Activated naive CD8-positive, alpha-beta T cell treated with anti-CD3 and anti-CD28 coated beads, Interleukin-2, amount 10 ng/mL, durations not matched to agents 7 days and 5 days (primary cell): ENCODE data around the gene SMAD5. TPM values are rescaled to one million over a fixed set of nuclear protein-coding genes. Genes with fewer than 3 reads are reported as not detected.

Experiments
- ATAC-seq: fragments of 150-1000 bp; cut with Tn5 transposase; one replicate; pipeline ENCODE4 v1.10.0; 2021; ENCODE audit warnings: low read depth, moderate library complexity
- POLR2A ChIA-PET: fragments of 350-600 bp; sonication (Branson Sonifier 250); formaldehyde crosslinking; loops from one replicate; lab custom pipeline; 2021; ENCODE audit warnings: antibody characterized with exemption; lab: Charles Lee
- DNase-seq: peaks from one replicate; pipeline ENCODE4 v3.0.0; 2021
- H3K27ac Mint-ChIP-seq: one replicate; pipeline ENCODE4 v1.8.0; 2022; ENCODE audit warnings: mild to moderate bottlenecking, mixed read lengths
- H3K27me3 Mint-ChIP-seq: one replicate; pipeline ENCODE4 v1.8.0; 2022; ENCODE audit warnings: mild to moderate bottlenecking, moderate library complexity, mixed read lengths
- H3K36me3 Mint-ChIP-seq: one replicate; pipeline ENCODE4 v1.8.0; 2021; ENCODE audit warnings: mild to moderate bottlenecking, mixed read lengths
- H3K4me1 Mint-ChIP-seq: one replicate; pipeline ENCODE4 v1.8.0; 2021; ENCODE audit warnings: mixed read lengths
- H3K4me3 Mint-ChIP-seq: one replicate; pipeline ENCODE4 v1.8.0; 2022; ENCODE audit warnings: mild to moderate bottlenecking, moderate library complexity, mixed read lengths
- H3K9me3 Mint-ChIP-seq: one replicate; pipeline ENCODE4 v1.8.0; 2021; ENCODE audit warnings: mixed read lengths
- total RNA-seq, 2 experiments: library from RNA; stranded (reverse); gene quantifications; one replicate each; pipeline ENCODE4 v1.2.3, GENCODE V29; 2021

Gene SMAD5
- total RNA-seq, 2 experiments from 2014 or later: 22.9 to 29.6 TPM

- H3K36me3 Mint-ChIP-seq: no peaks in the 10 kb centered on the region
- H3K27me3 Mint-ChIP-seq: peaks cover 21% of the 10 kb centered on the region
- no peak for ATAC-seq
- POLR2A ChIA-PET: no interaction called here
- DNase-seq: no peak
- H3K4me1 Mint-ChIP-seq: no peaks in the 10 kb centered on the region
- no peak overlapping the region for H3K4me3 Mint-ChIP-seq
- H3K27ac Mint-ChIP-seq: no peak overlapping the region
- no peaks in the 10 kb centered on the region for H3K9me3 Mint-ChIP-seq
Measured at GRCh38 chr5:136104306-136104965, 28.2 kb upstream of the SMAD5 start.

DNA sequence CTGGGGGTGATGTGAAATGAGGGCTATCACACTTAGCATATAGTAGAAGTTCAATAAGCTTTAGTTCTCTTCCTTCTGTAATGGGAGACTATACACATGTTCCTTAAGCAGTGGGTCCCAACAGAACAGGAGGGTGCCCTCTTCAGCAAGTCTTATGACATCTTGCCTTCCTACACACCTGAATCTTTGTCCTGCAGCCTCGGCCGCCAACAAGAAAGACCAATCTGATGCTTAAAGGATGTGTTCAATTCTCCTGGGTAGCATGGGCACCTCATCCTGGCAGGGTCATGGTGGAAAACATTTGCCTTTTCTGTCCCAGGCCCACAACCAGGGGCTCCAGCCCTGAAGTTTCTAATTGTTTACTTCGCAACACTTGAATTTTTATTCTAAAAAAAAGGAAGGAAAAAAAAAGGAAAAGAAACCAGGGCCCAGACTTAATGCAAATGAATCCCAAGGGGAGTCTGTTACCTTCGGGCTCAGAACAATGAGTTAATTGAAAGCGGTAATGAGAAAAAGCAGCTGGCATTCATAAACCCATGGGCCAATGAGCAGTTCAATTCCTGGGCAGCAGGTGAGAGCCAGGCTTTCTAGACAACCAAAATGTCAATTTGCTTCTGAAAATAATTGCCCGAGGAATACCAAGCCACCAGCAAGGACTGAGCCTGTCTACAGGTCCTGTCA is 26.2 kb upstream of the SMAD5 start:
- Mint-ChIP-seq H3K4me1 (no peaks in the 10 kb centered on the region), H3K4me3 (no peak overlapping the region), H3K27ac (no peak overlapping the region), H3K36me3 (no peaks in the 10 kb centered on the region), H3K9me3 (no peaks in the 10 kb centered on the region), H3K27me3 (peaks cover 14% of the 10 kb centered on the region)
- ATAC-seq (no peak), DNase-seq (no peak)
- POLR2A ChIA-PET: no interaction called here

GRCh38 chr5:136108180-136108611 is 24.4 kb upstream of the SMAD5 start:
- ATAC-seq (no peak), DNase-seq (no peak)
- no peaks in the 10 kb centered on the region for H3K36me3 Mint-ChIP-seq
- peaks cover 15% of the 10 kb centered on the region for H3K27me3 Mint-ChIP-seq
- no peak overlapping the region for H3K4me3 Mint-ChIP-seq
- POLR2A ChIA-PET: no interaction called here
- no peak overlapping the region for H3K27ac Mint-ChIP-seq
- H3K9me3 Mint-ChIP-seq: no peaks in the 10 kb centered on the region
- H3K4me1 Mint-ChIP-seq: no peaks in the 10 kb centered on the region

DNA sequence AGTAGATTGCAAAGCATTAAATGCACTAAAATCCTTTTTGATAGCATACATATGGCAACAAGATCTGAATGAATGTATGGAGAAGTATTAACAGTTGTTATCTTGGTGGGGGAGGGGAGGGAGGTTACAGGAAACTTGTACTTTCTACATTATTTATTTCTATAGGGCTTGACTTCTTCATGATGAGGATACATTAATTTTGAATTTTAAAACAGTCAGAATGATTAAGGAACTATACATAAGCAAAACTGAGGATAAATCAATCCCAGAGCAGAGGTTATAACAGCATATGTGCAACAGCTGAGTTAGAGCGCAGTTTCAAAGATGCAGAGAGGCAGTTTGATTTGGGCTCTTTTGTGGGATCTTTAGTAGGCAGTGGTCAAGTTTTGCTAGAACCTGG is 23.9 kb upstream of the SMAD5 start:
- Mint-ChIP-seq H3K36me3 (no peaks in the 10 kb centered on the region), H3K4me1 (no peaks in the 10 kb centered on the region), H3K27me3 (peaks cover 11% of the 10 kb centered on the region), H3K4me3 (no peak overlapping the region), H3K9me3 (no peaks in the 10 kb centered on the region), H3K27ac (no peak overlapping the region)
- DNase-seq (no peak), ATAC-seq (no peak)
- POLR2A ChIA-PET: no interaction called here

- H3K9me3 Mint-ChIP-seq: no peaks in the 10 kb centered on the region
- H3K4me3 Mint-ChIP-seq: no peak overlapping the region
- DNase-seq (no peak), ATAC-seq (no peak)
- POLR2A ChIA-PET: no interaction called here
- H3K27ac Mint-ChIP-seq: no peak overlapping the region
- H3K4me1 Mint-ChIP-seq: no peaks in the 10 kb centered on the region
- peaks cover 11% of the 10 kb centered on the region for H3K27me3 Mint-ChIP-seq
- H3K36me3 Mint-ChIP-seq: no peaks in the 10 kb centered on the region
Measured at GRCh38 chr5:136109453-136110135, 23.1 kb upstream of the SMAD5 start.

DNA sequence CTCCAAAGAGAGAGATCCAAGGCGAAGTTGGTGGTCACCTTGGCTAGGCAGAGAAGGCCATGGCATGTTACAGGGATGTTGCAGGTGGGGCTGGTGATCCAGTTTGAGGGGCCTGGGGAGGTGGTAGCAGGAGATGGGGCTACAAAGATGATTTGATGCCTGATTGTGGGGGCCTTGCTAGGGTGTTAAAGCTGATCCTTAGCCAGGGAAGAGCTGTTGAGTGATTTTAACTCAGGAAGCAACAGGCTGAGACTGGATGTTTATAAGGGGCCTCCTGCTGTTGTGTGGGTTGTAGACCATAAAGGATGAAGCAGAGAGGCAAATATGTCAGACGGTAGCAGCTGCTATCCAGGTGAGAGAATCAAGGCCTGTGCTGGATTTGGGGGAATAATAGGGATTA is 19.0 kb upstream of the SMAD5 start:
- POLR2A ChIA-PET: interaction anchor here (1.5 kb wide), 1 partner anchor 12 kb away, joined by 3 read pairs; no protein-coding TSS in a partner anchor
- no peaks in the 10 kb centered on the region for H3K4me1 Mint-ChIP-seq
- no peaks in the 10 kb centered on the region for H3K36me3 Mint-ChIP-seq
- no peak for DNase-seq
- ATAC-seq: no peak
- no peak overlapping the region for H3K27ac Mint-ChIP-seq
- no peaks in the 10 kb centered on the region for H3K9me3 Mint-ChIP-seq
- peaks cover 17% of the 10 kb centered on the region for H3K27me3 Mint-ChIP-seq
- H3K4me3 Mint-ChIP-seq: no peak overlapping the region

DNA sequence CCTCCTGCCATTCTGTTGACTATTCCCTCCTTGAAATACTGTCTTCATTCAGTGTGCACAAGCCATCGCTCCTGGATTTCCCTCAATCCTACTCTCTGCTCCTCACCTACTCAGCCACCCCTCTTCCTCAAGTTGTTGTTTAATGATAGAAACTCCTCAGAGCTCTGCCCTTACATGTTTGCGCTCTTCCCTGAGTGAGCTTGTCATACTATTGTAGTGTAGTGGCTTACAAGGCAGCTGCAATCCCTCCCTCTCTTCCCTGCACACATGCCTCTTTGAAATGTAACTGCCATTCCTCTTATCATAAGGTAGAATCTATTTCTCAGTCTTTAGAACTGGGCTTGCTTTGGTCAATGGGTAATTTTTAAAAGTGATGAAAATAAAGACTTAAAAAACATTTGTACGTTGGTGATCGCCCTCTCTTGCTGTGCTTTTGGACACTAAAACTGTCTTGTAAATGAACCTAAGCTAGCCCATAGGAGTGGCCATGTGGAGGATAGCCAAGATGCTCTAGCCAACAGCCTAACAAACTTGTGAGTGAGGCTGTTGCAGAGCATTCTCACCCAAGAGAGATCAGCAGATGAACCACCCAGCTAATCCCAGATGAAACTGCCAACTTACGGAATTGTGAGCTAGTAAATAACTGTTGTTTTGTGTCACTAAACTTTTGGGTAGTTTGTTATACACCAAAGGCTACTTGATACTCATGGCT is 18.1 kb upstream of the SMAD5 start:
- Mint-ChIP-seq H3K4me3 (no peak overlapping the region), H3K27ac (no peak overlapping the region), H3K4me1 (no peaks in the 10 kb centered on the region), H3K27me3 (peaks cover 9% of the 10 kb centered on the region), H3K9me3 (no peaks in the 10 kb centered on the region), H3K36me3 (no peaks in the 10 kb centered on the region)
- ATAC-seq (no peak), DNase-seq (no peak)
- POLR2A ChIA-PET: interaction anchor here (1.0 kb wide), 1 partner anchor 18 kb away, joined by 3 read pairs; the partner anchor contains the start of gene SMAD5

GRCh38 chr5:136115183-136115865 is 17.3 kb upstream of the SMAD5 start:
- no peak overlapping the region for H3K27ac Mint-ChIP-seq
- ATAC-seq (no peak), DNase-seq (no peak)
- no peaks in the 10 kb centered on the region for H3K9me3 Mint-ChIP-seq
- peaks cover 8% of the 10 kb centered on the region for H3K27me3 Mint-ChIP-seq
- H3K4me1 Mint-ChIP-seq: no peaks in the 10 kb centered on the region
- POLR2A ChIA-PET: interaction anchor here (1.0 kb wide), 1 partner anchor 17 kb away, joined by 3 read pairs; the partner anchor contains the start of gene SMAD5
- H3K36me3 Mint-ChIP-seq: no peaks in the 10 kb centered on the region
- no peak overlapping the region for H3K4me3 Mint-ChIP-seq

DNA sequence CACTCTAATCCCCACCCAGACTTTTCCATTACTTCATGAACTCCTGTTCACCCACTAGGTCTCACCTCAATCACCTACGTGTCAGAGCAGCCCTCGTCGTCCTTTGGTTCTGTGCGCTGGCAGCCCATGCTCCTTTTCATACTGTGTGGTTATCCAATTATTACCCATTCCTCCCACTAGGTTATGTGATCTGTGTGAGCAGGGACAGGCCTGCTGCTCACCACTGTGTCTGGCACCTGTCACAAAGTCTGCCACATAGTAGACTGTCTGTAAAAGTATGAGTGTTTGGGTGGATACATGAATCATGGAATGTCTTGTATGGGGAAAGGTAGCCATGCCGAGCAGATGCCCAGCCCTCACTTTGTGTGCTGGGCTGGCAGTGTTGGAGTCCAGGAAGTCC is 12.1 kb upstream of the SMAD5 start:
- Mint-ChIP-seq H3K36me3 (no peaks in the 10 kb centered on the region), H3K4me3 (no peak overlapping the region), H3K27ac (no peak overlapping the region), H3K9me3 (no peaks in the 10 kb centered on the region), H3K27me3 (peaks cover 13% of the 10 kb centered on the region), H3K4me1 (no peaks in the 10 kb centered on the region)
- POLR2A ChIA-PET: no interaction called here
- DNase-seq (no peak), ATAC-seq (no peak)

DNA sequence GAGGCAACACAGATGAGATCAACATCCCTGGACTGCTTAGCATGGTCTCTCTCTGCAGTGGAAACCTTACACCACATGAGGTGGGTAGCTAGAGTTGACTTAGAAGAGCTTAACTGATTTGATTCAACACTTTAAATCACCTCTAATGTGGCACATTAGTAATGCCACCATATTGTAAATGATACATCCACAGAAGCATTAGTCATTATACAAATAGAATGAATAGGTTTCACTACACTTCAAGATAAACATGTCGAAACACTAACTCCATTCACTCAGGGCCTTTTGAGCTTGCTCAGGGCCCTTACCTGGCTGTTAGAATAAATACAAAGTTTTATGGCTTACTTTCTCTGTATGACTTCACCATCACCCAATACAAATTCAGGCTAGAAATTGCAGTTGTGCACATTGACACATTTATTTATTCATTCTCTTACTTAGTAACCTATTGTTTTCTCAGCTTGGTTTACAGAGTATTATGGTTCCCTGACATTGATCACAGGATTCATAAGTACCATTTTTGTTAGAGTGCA is 9.3 kb upstream of the SMAD5 start:
- Mint-ChIP-seq H3K4me1 (no peaks in the 10 kb centered on the region), H3K27me3 (peaks cover 23% of the 10 kb centered on the region), H3K36me3 (no peaks in the 10 kb centered on the region), H3K9me3 (no peaks in the 10 kb centered on the region), H3K27ac (no peak overlapping the region), H3K4me3 (no peak overlapping the region)
- DNase-seq (no peak), ATAC-seq (no peak)
- POLR2A ChIA-PET: no interaction called here

DNA sequence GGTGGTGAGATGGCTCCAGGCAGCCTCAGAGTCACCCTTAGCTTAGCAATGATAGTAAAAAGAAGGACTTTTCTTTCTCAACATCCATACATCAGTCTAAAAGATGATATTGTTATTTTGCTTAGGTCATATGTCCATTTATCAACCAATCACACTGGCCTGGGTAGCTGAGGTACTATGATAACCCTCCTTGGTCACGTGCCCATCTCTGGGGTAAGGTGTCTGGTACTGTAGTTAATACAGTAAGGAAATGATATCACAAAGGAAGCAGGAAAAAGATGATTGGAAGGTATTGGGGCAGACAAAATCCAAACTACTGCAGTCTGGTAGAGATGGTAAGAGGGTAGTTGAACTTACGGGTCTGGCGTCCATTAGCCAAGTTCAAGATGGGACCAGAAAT is 5.1 kb upstream of the SMAD5 start:
- H3K27me3 Mint-ChIP-seq: peaks cover 57% of the 10 kb centered on the region
- no peak overlapping the region for H3K27ac Mint-ChIP-seq
- POLR2A ChIA-PET: no interaction called here
- DNase-seq (no peak), ATAC-seq (no peak)
- H3K4me3 Mint-ChIP-seq: no peak overlapping the region
- H3K9me3 Mint-ChIP-seq: no peaks in the 10 kb centered on the region
- H3K4me1 Mint-ChIP-seq: no peaks in the 10 kb centered on the region
- no peaks in the 10 kb centered on the region for H3K36me3 Mint-ChIP-seq

DNA sequence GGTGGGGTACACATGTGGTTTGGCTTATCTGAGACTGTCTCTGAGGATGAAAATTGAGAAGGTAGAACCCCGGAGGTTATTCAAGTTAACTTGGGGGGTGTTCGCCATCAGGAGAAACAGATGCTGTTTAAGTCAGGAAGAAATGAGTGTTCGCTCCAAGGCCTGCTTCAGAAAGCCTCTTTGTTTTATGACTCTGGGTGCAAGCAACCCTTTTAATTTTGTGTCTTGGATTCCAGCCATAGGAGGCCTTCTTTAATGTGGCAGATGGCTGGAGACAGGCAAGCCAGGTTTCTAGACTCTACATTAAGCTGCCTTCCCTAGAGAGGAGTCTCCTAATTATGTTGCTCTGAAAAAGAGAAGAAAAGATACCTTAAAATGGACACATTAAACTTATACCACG is 4.2 kb upstream of the SMAD5 start:
- ATAC-seq (no peak), DNase-seq (no peak)
- H3K27me3 Mint-ChIP-seq: peaks cover 57% of the 10 kb centered on the region
- POLR2A ChIA-PET: no interaction called here
- no peaks in the 10 kb centered on the region for H3K4me1 Mint-ChIP-seq
- H3K27ac Mint-ChIP-seq: no peak overlapping the region
- H3K36me3 Mint-ChIP-seq: no peaks in the 10 kb centered on the region
- H3K4me3 Mint-ChIP-seq: no peak overlapping the region
- no peaks in the 10 kb centered on the region for H3K9me3 Mint-ChIP-seq

GRCh38 chr5:136129445-136129844 is 3.2 kb upstream of the SMAD5 start:
- peaks cover 54% of the 10 kb centered on the region for H3K27me3 Mint-ChIP-seq
- H3K4me3 Mint-ChIP-seq: no peak overlapping the region

More at GRCh38 chr5:136129445-136129844, 3.2 kb upstream of the SMAD5 start:
- H3K36me3 Mint-ChIP-seq: no peaks in the 10 kb centered on the region
- H3K4me1 Mint-ChIP-seq: peaks cover 6% of the 10 kb centered on the region
- POLR2A ChIA-PET: no interaction called here
- no peaks in the 10 kb centered on the region for H3K9me3 Mint-ChIP-seq
- ATAC-seq: no peak
- H3K27ac Mint-ChIP-seq: no peak overlapping the region
- no peak for DNase-seq
